Mammary epithelial cell (primary cell): ENCODE results near the gene CMKLR1.

ENCODE experiments used
- EZH2 ChIP-seq: IDR thresholded peaks from 2 replicates; pipeline ENCODE4 v1.6.1; 2012; ENCODE audit warnings: low read length, inconsistent platforms, borderline replicate concordance
- TF ChIP-seq, protein P1 (sequence below), 2 donors: IDR thresholded peaks in 1 of 2; conservative IDR thresholded peaks in 1 of 2; 2 replicates each; pipeline ENCODE4 v1.5.1; 2011 to 2012; ENCODE audit warnings: inconsistent platforms in 2 of 2, low read length in 2 of 2, mild to moderate bottlenecking in 2 of 2, control low read depth in 1 of 2, low read depth in 1 of 2; ENCODE audit not compliant: insufficient read depth in 1 of 2; ENCODE audit errors: extremely low read depth in 1 of 2

- TF ChIP-seq, protein P1, sequence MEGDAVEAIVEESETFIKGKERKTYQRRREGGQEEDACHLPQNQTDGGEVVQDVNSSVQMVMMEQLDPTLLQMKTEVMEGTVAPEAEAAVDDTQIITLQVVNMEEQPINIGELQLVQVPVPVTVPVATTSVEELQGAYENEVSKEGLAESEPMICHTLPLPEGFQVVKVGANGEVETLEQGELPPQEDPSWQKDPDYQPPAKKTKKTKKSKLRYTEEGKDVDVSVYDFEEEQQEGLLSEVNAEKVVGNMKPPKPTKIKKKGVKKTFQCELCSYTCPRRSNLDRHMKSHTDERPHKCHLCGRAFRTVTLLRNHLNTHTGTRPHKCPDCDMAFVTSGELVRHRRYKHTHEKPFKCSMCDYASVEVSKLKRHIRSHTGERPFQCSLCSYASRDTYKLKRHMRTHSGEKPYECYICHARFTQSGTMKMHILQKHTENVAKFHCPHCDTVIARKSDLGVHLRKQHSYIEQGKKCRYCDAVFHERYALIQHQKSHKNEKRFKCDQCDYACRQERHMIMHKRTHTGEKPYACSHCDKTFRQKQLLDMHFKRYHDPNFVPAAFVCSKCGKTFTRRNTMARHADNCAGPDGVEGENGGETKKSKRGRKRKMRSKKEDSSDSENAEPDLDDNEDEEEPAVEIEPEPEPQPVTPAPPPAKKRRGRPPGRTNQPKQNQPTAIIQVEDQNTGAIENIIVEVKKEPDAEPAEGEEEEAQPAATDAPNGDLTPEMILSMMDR (conservative IDR thresholded peaks at IDR 0.05 in 1 of 2, IDR thresholded peaks at IDR 0.05 in 1 of 2; ENCODE audit: extremely low read depth in 1 of 2, insufficient read depth in 1 of 2, low read depth in 1 of 2, low read length in 2 of 2), result no peak
- TF ChIP-seq EZH2, result no peak
Observed at GRCh38 chr12:108313606-108314351, 25.3 kb downstream of the CMKLR1 start.
